HG02885 (cell line): Measurements from ENCODE around the gene CTNND1.
A peak's percentile ranks its signal among the peaks of the same experiment; 100 is the strongest.

Experiments
- ATAC-seq: cut with Tn5 transposase; IDR thresholded peaks from one replicate; pipeline ENCODE4 v1.9.1; 2021; ENCODE audit warnings: mild to moderate bottlenecking; ENCODE audit not compliant: unreplicated experiment, poor library complexity

CTNND1 gene

DNA sequence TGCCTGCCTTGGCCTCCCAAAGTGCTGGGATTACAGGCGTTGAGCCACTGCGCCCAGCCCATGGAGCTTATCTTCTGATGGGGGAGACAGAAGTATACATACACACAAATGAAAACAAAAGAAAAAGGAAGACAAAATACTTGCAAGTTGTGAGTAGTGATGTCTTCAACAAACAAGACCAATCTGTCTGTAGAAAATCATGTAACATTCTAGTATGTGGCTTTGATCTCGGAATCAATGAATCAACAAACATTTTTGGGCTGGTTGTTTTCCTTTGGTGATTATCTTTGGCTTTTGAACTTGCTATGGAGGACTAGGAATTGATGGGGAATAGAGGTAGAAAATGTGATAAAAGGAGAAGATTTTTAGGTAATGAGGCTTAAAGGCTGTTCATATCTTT, 3.4 kb upstream of the CTNND1 start:
- ATAC-seq = no peak

DNA sequence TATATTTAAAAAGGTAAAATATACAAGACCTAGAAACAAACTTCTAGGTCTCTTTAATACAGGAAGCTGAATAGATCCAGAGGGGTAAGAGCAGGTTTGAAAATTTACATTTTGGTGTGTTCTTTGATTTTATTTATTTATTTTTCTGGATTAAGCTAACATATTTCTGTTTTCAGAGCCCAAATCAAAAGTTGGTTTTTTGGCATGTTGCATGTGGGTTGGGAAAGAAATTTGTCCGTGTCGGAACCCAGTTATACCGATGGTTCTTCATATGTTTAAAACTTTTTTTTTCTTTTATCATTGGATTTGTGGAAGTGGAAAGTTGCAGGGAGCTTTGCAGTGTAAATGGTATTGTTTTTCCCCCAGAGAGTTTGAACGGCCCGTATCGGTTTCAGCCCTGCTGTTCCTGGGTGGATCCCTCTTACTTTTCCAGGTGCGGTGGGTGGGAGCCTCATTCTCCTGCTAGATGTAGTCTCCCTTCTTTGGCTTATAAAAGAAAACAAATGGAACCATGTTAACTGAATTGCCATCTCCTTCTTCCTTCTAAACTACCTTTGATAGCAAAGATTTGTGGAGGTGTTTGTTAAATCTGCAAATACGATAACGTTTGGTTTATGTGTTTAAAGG, 746 bp downstream of the CTNND1 start:
- no peak for ATAC-seq

DNA sequence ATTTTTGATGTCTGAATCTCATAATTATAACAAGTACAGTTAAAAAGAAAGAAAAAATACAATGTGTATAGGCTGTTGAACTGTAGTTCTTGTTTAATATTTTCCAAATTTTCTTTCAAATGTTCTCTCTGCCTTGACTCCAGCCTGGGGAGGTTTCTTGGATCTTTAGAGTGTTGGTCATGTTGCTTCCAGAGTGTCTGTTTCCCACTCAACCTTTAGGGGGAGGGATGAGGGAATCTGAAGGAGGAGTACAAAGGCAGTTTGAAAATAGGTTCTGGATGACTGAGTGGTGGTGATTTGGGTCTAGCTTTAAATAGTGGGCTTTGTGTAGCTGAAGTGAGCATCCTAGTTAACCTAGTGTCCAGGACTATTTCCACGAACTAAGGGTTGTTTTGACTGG, 2.0 kb downstream of the CTNND1 start:
- ATAC-seq = no peak

DNA sequence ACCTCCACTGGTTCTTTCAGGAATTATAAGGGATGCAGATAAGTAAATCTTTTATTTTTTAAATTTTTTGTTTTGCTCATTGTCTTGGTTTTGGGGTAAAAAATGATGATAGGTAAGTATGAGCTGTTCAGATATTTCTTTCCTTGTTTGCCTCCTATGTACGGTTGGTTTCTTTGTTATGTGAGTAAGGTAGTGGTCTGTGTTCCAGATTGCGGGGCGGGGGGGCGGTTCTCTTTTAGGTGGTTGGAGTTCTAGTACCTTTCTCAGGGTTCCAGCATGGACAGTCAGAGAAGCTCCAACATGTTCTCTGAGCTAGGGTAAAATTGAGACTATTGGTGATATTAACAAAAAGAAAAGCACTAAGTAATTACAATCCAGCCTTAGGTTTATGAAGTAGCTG, 2.4 kb downstream of the CTNND1 start:
- no peak for ATAC-seq

DNA sequence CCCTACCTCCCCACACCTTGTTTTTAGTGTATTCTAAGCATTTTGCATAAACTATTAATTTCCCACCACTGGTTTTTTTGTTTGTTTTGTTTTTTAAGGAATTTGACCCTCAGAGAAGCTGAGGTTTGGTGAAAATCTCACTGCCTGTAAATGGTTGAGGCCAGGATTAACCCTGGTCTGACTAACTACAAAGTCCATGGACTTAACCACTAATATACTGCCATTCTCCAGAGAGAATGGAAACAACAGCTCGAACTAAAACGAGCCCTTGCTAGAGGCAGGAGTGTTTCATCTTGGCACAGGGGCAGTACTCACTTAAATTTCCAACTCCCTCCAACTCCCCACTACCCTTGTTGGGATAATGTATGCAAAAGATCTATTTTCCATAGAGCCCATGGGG, 3.0 kb downstream of the CTNND1 start:
- ATAC-seq = no peak

DNA sequence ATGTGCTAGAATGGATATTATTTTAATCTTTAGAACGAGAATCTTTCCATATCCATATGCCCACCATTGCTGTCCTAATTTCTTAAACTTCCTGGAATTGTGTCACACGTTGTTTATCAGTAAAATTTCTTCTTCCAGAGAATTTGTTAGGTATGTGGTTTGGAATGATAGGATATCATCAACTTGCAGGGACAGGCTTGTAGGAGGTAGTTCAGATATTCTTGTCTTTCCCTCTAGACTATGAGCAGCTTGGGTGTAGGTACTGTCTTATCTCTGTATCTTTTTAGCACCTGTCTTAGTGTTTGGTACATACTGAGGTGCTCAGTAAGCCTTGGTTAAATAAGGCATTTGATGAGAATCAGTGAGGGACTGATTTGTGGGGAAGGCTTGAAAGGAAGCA, 3.4 kb downstream of the CTNND1 start:
- ATAC-seq = no peak

DNA sequence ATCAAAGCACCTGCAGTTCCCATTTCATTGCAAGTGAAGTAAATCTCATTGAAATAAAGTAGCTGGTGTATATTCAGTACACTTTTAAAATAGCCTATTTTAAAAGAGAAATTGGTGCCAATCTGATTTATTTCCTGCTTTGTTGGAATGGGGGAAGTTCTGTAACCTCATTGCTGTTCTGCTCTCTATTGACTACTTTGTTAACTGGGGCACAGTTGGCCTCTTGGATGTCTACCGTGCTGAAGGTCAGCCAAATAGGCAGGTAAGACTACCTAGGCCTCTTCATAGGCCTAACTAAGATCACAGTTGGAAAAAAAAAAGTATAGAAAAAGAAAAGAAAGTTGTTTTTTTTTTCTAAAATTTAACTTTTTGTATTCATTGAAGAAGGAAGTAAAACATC, 9.2 kb downstream of the CTNND1 start:
- ATAC-seq = no peak

DNA sequence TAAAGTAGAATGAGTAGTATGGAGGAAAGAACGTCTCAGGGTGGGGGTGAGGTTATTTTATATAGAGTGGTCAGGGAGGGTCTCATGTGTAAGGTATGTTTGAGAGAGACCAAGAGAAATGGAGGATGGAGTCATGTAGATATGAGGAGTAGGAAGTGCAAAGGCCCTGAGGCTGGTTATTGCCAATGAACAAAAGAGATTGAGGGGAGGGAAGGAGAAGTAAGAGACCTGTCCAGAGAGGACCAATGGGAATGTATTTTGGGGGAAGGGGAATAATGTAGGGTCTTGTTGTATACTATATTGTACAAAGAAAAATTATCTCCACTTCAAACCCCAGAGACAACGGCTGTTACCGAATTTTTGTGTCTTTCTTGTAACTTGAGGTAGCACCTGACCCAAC, 9.8 kb downstream of the CTNND1 start:
- no peak for ATAC-seq

DNA sequence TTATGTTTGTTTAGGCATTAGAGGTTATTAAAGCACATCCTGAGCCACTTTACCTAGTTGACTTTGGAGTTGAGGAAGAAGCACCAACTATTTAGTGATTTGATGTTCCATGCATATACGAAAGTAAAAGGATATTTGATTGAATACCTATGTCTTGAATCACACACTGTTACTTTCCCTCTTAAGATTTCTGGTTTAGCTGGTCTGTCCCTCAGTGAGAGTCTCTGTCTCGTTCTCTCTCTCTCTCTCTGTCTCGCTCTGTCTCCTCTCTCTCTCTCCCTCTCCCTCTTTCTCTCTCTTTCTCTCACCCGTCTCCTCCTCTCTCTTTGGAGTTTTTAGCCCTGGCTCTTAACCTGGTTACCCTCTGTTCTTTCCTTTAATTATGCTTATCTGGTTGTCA, 11.0 kb downstream of the CTNND1 start:
- no peak for ATAC-seq

DNA sequence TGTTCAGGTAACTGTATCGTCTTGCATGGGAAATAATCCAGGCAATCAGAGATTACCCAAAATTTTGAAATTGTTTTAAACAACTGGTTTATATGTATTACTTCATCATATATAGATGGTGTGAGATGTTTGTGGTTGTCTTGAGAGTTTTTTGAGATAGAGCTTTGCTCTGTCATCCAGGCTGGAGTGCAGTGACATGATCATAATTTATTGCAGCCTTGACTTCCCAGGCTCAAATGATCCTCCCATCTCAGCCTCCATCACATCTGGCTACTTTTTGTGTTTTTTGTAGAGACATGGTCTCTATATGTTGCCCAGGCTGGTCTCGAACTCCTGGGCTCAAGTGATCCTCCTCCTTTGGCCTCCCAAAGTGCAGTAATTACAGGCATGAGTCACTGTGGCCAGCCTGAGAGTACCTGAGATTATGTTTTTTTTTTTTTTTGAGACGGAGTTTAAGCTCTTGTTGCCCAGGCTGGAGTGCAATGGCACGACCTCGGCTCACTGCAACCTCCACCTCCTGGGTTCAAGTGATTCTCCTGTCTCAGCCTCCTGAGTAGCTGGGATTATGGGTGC, 11.5 kb downstream of the CTNND1 start:
- no peak for ATAC-seq

DNA sequence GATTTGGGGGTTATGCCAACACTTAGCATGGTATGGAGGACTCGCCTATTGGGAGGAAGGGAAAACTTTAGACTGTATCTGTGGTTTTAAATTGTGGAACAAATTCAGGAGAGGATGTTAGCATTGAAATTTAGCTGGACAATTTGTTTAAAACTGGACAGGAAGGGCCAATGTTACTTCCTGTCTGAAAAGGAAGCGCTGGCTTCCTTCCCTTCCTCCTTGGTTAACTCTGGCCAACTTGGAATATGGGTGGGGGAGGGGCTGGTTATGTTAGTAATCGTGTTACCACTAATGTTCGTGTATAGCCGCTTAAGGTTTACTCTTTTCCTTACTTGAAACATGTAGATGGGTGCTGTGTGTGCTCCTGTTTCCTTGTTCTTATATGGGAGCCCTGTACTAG, 13.9 kb downstream of the CTNND1 start:
- no peak for ATAC-seq

DNA sequence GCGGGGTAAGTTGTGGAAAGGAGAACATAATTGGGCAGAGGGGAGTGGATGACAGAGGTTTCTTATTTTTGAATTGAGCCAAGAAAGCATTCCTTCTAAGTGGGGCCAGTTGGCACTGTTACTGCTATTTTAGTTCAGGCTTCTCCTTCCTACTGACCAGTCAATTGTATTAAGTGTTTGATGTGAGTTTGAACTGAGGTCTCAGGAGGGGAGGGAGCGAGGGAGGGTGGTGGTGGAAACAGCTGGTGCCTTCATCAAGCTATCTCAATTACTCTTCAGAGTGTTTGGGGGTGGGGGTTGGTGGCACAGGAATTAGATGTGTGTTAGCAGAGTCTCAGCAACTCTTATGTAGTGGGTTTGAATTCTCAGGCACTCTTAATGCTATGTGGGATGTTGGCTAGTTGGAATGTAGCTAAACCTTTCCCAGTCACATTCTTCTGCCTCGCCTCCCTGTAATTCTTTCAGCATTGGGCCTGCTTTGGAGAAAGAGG, 14.5 kb downstream of the CTNND1 start:
- ATAC-seq = no peak

DNA sequence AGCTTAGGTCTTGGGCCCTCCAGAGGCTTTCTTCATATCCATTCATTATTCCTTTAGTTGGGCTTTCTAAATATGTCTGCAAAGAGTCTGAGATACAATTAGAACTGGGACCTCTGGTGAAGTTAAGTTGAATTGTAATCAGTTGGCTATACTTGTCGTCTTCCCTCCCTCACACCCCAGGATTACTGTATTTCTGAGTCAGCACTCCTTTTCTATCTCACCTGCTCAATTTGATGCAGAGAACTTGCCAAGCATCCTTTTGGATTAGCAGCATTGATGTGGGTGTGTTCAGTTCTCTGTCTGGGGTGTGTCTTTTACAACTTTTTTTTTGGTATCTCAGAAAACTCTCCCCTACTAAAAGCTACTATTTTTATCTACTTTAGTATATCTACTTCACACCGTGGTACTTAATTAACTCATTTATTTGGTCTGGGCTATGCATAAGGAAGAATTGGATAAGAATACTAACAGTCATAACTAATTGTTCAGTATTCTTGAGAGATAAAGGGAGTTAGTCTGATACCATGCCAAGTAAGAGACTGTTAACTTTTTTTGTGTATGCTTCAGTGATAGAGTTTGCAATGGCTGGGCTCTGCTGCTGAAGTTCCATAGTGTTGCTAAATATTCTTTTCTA, 15.1 kb downstream of the CTNND1 start:
- ATAC-seq = no peak

DNA sequence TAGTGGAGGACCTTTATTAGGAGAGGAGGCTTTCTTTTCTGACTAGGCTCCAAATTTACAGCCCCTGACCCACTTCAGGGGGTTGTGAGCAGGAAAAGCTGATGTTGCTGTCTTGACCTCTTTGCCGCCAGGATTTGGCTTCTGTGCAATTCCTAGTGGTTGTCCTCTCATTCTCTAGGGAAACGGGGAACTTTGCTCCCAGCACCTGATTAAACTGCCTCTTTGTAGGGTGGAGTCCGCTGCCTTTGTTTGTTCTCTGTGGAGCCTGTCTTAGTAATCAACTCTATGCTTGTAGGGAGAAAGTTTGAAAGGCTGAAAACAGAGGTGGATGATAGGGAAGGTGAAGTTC, 16.3 kb downstream of the CTNND1 start:
- ATAC-seq = no peak

DNA sequence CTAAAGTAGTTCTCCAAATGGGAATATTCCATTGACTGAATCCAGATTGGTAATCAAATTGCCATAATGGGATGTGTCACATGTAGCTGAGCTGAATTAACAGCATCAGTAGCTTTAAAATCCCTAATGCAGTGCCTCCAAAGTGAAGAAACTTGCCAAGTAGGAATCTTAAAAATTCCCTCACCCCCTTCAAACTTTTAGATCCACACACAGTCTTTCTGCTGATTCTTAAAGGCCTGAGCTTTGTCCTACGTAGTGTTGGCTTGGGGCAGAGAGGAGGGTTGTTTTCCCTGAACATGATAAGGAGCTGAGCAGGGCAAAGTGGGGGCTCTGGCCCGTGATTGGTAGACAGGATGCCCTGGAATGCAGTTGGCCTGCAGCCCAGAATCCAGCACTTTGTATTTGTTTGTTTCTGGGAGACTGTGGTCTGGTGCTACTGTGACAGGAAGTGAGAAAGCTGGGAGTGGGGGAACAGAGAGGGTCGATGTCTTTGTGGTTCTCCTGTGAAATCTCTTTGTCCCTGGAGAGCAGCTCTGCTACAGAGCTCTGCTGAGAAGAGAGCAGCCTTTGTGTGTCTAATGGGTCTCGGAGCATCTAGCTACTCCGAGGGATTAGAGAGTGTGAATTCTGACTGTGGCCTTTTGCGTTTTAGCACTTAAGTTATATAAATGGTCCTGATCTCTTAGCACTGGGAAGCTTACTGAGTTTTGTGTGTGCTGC, 16.9 kb downstream of the CTNND1 start:
- ATAC-seq = no peak

DNA sequence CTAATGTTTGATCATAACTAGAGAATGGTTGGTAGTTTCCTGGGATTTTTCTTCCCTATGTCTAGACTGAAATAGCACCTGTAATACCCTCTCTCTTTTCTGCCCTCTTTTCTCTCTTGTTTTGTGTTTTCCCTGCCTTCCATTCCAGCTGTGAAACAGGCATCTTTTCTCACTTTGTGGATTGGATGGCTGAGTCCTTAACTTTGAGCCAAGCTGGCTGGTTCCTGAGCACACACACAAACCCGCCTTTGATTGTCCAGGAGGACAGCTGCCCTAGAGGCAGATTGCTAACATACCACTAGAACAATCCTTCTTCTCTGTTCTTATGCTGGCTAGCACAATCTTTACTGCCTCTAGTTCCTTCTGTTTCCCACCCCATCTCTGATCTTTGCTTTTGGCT, 17.7 kb downstream of the CTNND1 start:
- ATAC-seq = no peak

DNA sequence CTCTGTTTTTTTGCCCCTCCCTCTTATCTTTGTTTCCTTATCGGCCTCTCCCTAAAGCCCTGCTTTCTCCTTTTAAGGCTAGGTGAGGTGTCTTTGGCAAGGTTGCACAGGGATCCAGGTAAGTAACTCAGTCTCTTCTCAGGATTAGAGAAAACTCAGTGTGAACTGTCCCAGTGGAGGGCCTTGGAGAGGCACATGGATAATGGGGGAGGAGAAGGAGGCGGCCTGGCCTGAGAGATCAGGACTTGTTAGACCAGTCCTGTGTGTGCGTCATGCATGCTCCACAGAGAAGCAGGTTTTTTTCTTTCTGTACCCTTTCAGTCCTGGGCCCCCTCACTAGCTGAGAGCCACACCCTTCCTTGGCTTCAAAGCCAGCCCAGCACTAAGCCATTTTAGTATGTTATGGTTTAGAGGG, 19.9 kb downstream of the CTNND1 start:
- ATAC-seq = no peak

DNA sequence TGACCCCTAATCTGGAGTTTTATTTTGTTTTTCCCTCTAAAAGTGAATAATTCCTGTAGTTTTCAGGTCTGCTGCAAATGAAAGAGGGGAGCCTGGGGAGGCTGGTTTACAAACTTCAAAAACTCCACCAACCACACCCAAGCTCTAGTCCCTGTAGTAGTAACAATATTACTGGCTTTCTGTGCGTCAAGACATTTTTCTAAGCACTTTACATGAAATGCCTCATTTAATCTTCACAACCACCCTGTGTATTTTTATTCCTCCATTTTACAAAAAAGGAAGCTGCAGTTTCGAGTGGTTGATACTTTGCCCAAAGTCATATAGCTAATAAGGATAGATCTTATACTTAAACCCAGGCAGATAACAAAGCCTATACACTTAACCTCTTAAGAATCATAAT, 23.5 kb downstream of the CTNND1 start:
- peak; percentile 60 for ATAC-seq

DNA sequence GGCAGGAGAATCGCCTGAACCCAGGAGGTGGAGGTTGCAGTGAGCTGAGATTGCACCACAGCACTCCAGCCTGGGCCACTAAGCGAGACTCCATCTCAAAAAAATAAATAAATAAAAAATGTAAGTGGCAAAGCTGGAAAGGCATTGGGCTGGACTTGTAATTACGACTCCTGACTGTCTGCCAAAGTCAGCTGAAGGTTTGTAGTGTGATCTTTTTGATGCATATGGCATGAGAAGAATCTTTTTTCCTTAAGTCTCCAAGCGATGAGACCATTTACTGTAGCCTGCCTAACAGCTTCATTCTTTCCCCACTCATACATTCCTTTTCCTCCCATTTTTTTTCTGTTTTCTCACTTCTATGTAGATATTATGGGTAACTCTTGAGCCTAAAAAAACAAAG, 24.8 kb downstream of the CTNND1 start:
- no peak for ATAC-seq

DNA sequence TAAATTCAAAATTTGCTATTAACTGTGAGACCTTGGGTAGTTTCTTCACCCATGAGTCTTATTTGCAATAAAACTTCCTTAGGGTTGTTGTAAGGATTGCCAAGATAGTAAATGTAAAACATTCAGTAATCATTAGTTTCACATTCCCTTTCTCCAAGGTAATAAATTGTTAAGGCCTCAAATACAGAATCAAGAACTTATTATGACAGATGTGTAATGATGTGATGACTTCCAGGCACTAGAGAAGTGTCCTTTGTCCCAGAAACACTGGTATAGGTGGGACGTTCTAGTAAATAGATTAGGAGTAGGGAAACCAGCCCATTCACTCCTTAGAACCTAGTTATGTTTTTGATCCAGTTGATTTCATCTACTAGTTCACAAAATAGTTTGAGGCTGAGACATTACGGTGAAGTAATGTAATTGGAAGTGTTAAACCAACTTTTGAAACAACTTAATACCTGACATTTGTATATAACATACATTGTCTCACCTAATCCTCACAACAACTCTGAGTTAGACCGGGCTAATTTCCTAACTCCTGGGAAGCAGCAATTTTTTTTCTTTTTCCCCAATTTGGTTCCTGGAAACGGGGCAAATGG, 25.5 kb downstream of the CTNND1 start:
- ATAC-seq = no peak
